HG02852 (cell line): ENCODE results near the gene HTT-AS.

ENCODE experiments used
- ATAC-seq: cut with Tn5 transposase; IDR thresholded peaks from one replicate; pipeline ENCODE4 v1.9.1; 2021; ENCODE audit warnings: mild to moderate bottlenecking, moderate library complexity; ENCODE audit not compliant: unreplicated experiment

HTT-AS gene

DNA sequence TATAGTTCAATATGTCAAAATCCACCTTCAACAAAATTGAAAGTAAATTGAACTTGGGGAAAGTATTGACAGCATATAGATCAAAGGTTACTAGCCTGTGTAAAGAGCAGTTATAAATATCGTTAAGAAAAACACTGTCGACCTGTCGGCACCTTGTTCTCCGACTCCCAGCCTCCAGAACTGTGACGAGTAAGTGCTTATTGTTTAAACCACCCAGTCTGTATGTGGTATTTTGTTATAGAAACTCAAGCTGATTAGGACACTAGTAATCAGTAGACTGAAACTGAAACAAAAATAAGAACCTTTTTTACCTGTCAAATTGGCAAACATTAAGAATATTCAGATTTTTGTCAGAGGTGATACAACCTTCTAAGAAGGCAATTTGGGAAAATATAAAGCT lies 17.1 kb upstream of the HTT-AS start:
- no peak for ATAC-seq

- ATAC-seq: no peak
Observed at GRCh38 chr4:3087115-3087797, 12.9 kb upstream of the HTT-AS start.

GRCh38 chr4:3085948-3086670 lies 11.8 kb upstream of the HTT-AS start:
- ATAC-seq: no peak

- ATAC-seq: no peak
Observed at GRCh38 chr4:3083732-3084131, 9.4 kb upstream of the HTT-AS start.

GRCh38 chr4:3082925-3083515 lies 8.7 kb upstream of the HTT-AS start:
- no peak for ATAC-seq

- ATAC-seq: peak; percentile 46
Observed at GRCh38 chr4:3079694-3080123, 5.4 kb upstream of the HTT-AS start.

DNA sequence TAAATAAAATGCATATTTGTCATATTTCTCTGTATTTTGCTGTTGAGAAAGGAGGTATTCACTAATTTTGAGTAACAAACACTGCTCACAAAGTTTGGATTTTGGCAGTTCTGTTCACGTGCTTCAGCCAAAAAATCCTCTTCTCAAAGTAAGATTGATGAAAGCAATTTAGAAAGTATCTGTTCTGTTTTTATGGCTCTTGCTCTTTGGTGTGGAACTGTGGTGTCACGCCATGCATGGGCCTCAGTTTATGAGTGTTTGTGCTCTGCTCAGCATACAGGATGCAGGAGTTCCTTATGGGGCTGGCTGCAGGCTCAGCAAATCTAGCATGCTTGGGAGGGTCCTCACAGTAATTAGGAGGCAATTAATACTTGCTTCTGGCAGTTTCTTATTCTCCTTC lies 3.5 kb upstream of the HTT-AS start:
- ATAC-seq: peak; percentile 33

DNA sequence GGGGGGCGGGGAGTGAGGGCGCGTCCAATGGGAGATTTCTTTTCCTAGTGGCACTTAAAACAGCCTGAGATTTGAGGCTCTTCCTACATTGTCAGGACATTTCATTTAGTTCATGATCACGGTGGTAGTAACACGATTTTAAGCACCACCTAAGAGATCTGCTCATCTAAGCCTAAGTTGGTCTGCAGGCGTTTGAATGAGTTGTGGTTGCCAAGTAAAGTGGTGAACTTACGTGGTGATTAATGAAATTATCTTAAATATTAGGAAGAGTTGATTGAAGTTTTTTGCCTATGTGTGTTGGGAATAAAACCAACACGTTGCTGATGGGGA lies 1.3 kb upstream of the HTT-AS start:
- no peak for ATAC-seq

GRCh38 chr4:3074846-3075651 lies 711 bp upstream of the HTT-AS start:
- no peak for ATAC-seq

DNA sequence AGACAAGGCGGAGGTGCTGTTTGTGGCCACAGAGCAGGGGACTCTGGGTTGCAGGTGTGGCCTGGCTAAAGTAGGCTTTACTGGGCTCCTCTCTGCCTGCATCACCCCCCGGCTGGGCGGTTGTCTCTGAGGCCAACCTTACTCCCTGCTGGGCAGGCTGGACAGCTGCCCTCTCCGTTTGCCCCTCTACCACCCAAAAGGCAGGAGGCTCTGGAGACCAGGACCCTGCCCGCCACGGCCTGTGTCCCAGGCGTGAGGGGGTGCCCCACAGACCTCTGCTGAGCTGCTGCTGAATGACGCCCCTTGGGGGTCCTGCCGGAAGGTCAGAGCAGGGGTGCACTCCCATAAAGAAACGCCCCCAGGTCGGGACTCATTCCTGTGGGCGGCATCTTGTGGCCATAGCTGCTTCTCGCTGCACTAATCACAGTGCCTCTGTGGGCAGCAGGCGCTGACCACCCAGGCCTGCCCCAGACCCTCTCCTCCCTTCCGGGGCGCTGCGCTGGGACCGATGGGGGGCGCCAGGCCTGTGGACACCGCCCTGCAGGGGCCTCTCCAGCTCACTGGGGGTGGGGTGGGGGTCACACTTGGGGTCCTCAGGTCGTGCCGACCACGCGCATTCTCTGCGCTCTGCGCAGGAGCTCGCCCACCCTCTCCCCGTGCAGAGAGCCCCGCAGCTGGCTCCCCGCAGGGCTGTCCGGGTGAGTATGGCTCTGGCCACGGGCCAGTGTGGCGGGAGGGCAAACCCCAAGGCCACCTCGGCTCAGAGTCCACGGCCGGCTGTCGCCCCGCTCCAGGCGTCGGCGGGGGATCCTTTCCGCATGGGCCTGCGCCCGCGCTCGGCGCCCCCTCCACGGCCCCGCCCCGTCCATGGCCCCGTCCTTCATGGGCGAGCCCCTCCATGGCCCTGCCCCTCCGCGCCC lies 920 bp downstream of the HTT-AS start:
- ATAC-seq: peak; percentile 32

GRCh38 chr4:3071811-3072210 lies 2.5 kb downstream of the HTT-AS start:
- no peak for ATAC-seq

DNA sequence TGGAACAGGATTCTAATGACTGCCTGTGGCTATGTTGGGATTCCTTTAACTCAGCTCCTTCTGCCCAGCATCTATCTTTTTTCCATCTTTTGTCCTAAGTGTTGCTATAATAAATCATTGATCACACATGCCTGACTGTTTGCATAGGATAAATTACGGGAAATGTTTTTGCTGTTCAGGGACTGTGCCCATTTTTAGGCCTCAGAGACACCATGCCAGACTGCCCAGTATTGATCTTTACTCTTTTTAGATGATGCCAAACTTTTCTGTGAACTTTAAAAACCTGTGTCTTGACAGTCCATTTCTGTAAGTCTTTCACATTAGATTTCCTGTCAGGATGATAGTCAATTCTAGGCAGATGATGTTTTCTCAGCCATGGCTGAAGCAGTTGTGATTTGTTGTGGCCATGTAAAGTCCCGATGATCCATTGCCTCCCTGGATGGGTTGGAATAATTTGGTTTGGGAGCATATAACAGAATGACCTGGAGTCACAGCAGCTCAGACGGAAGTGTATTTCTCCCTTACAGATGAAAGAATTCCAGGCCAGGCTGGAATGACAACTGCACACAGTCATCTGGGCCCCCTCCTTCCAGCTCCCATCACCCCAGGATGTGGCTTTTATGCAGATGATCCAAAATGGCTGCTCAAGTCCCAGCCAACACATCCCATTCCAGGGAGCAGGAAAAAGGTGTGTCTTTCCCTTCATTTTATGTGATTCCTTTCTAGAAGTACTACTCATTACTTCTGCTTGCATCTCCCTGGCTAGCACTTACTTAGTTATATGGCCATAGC lies 3.4 kb downstream of the HTT-AS start:
- no peak for ATAC-seq

GRCh38 chr4:3069661-3070199 lies 4.6 kb downstream of the HTT-AS start:
- no peak for ATAC-seq

DNA sequence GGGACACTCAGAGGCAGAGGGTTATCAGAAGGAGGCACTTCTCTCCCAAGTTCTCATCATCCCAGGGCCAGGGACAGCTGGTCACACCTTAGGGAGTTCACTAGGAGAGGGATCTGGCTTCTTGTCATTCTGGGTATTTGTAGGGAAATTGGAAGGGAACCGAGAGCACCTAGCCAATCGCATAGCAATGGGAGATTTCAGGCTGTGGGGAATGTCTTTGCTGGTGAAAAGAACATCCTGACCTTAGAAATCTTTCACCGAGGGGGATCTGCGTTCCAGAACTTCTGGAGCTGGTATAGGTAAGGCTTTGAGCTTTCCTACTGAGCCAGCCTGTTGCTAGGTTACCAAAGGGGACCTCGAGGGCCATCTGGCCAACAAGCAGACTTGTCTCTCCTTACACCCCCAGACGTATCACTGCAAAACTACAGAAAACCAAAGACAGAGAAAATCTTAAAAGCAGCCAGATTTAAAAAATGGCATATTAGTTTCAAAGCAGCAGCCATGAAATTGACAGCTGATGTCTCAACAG lies 6.8 kb downstream of the HTT-AS start:
- no peak for ATAC-seq

- ATAC-seq: no peak
Observed at GRCh38 chr4:3066836-3067400, 7.4 kb downstream of the HTT-AS start.

GRCh38 chr4:3065551-3065950 lies 8.8 kb downstream of the HTT-AS start:
- ATAC-seq: no peak

DNA sequence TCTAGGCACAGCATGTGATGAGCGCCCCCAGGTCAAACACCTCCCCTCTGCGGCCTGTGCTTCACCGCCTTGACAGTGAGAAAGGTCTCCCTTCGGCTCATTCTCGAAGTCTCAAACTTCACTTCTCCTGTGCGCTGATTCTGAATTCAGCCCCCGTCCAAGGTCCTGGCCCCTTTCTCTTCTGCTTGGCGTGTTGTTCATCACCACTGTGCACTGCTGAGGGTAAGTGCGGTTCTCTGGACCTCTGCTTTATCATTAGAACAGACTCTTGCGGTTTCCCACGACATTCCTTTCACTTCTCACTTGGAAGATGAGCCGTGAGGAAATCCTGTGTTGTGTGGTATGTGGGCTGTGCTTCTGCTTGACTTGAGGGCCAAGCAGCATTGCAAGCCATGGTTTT lies 11.9 kb downstream of the HTT-AS start:
- ATAC-seq: no peak

- no peak for ATAC-seq
Observed at GRCh38 chr4:3060946-3061345, 13.4 kb downstream of the HTT-AS start.

DNA sequence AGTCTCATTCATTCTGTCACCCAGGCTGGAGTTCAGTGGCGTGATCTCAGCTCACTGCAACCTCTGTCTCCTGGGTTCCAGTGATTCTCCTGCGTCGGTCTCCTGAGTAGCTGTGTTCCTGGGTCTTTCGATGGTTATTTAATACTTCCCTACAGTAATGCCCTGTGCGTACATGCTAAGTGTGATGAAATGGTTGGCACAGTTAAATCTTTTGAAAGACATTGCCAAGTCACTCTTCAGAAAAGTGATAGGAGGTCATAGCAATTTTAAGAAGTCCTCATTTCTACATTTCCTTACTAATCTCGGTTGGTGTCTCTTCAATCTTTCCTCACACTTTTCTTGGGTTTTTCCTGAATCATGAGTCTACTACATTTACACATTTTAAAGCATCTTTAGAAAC lies 14.4 kb downstream of the HTT-AS start:
- ATAC-seq: no peak
